Motor neuron (in vitro differentiated cells): ENCODE results near the gene MTREX. TPM values are rescaled to one million over a fixed set of nuclear protein-coding genes. Genes with fewer than 3 reads are reported as not detected.
"Not testable (repeated sequence)": the region's sequence is repeated elsewhere in the genome, so short reads cannot be mapped to it uniquely, and the experiment has no call there.

Source experiments
- ATAC-seq, 8 experiments: fragments of 200-7000 bp; cut with Tn5 transposase; replicated peaks in 6 of 8; 2 replicates each; pipeline ENCODE4 v1.8.0; 2021; ENCODE audit warnings: mild to moderate bottlenecking in 8 of 8, moderate library complexity in 8 of 8
- H3K27ac ChIP-seq, 2 donors: fragments of 250-450 bp; sonication (Bioruptor Pico); 2 replicates each; pipeline ENCODE4 v1.9.0; 2021; ENCODE audit warnings: antibody characterized with exemption in 2 of 2, mild to moderate bottlenecking in 2 of 2, moderate library complexity in 1 of 2
- H3K4me1 ChIP-seq, 2 donors: fragments of 250-450 bp; sonication (Bioruptor Pico); replicated peaks in 1 of 2; 2 replicates each; pipeline ENCODE4 v1.6.1; 2021; ENCODE audit warnings: antibody characterized with exemption in 2 of 2, mild to moderate bottlenecking in 2 of 2, moderate library complexity in 1 of 2
- H3K4me3 ChIP-seq, 5 donors: fragments of 250-450 bp; sonication (Bioruptor Pico); 2 replicates each; pipeline ENCODE4 v1.9.0; 2021; ENCODE audit warnings: antibody characterized with exemption in 5 of 5, mild to moderate bottlenecking in 5 of 5, moderate library complexity in 4 of 5
- WGBS, 10 experiments: fragments of 450-650 bp; shearing (Covaris generic); methylation state at CpG; one replicate each; pipeline ENCODE4 v1.0.0; 2022; 5-methylcytosine and 5-hydroxymethylcytosine counted together
- in situ Hi-C, 9 experiments: fragments of 400-800 bp; cut with MboI; loops; one replicate each; pipeline ENCODE4 v1.15.0; 2021; ENCODE audit warnings: low sequenced_read_pairs in 9 of 9, low pct_unique_long_range_greater_than_20kb in 2 of 9; ENCODE audit not compliant: unreplicated experiment in 9 of 9
- total RNA-seq, 8 experiments: library from RNA; unstranded; fragments of 300-600 nt; gene quantifications; 2 replicates each; pipeline versions ENCODE4 v1.2.3 to v1.2.4, GENCODE V29; 2022

MTREX gene
- total RNA-seq, 8 experiments from 2014 or later = 58.6 to 83.2 (median 75.9) TPM

- WGBS, 10 experiments = 0 to 15% (median 5%) methylated on average over 1 to 10 of the region's 12 CpGs; no CpG with 5 or more reads in 1 of the 10 experiments
- Histone ChIP-seq H3K27ac (peak overlapping the region; percentile 96 to 98), H3K4me3 (peak overlapping the region; percentile 68 to 90 (median 86)), H3K4me1 (peaks cover 15 to 28% of the 10 kb centered on the region in 2 donors)
- in situ Hi-C loops = no loop called here
- peak in 1 of 8 experiments; percentile 1 for ATAC-seq
Observed at GRCh38 chr5:55306641-55307382, 977 bp upstream of the MTREX start.

- 0 to 6% (median 1%) methylated on average over 5 to 13 of the region's 13 CpGs for WGBS, 10 experiments
- Histone ChIP-seq H3K27ac (peak overlapping the region; percentile 96 to 98), H3K4me3 (peak overlapping the region; percentile 68 to 90 (median 86)), H3K4me1 (peaks cover 15 to 28% of the 10 kb centered on the region in 2 donors)
- in situ Hi-C loops = no loop called here
- ATAC-seq = peak in 5 of 8 experiments; percentile 1 to 6 (median 2)
Observed at GRCh38 chr5:55308254-55308836, 556 bp downstream of the MTREX start.

- no peak for ATAC-seq
- no peak overlapping the region for H3K4me3 ChIP-seq
- H3K4me1 ChIP-seq = peaks cover 2 to 10% of the 10 kb centered on the region in 2 donors
- no peak overlapping the region for H3K27ac ChIP-seq
- in situ Hi-C loops = no loop called here
- WGBS, 10 experiments = 75 to 100% (median 84%) methylated on average over 2 to 5 of the region's 5 CpGs
Observed at GRCh38 chr5:55313870-55314617, 6.3 kb downstream of the MTREX start.

- no peak for ATAC-seq
- H3K27ac ChIP-seq = no peak overlapping the region
- no peak overlapping the region for H3K4me3 ChIP-seq
- 83 to 100% (median 96%) methylated on average over 1 to 2 of the region's 2 CpGs; no CpG with 5 or more reads in 2 of the 10 experiments for WGBS, 10 experiments
- in situ Hi-C loops = no loop called here
- no peaks in the 10 kb centered on the region for H3K4me1 ChIP-seq
Observed at GRCh38 chr5:55316289-55316688, 8.5 kb downstream of the MTREX start.

- Histone ChIP-seq H3K4me1 (no peaks in the 10 kb centered on the region), H3K4me3 (no peak overlapping the region), H3K27ac (no peak overlapping the region)
- in situ Hi-C loops = no loop called here
- ATAC-seq = peak in 1 of 8 experiments; percentile 27
Observed at GRCh38 chr5:55316837-55317236, 9.0 kb downstream of the MTREX start.

GRCh38 chr5:55318237-55318636, 10.4 kb downstream of the MTREX start:
- H3K4me3 ChIP-seq, ATAC-seq, in situ Hi-C loops, H3K4me1 ChIP-seq, H3K27ac ChIP-seq: not testable (repeated sequence)
- WGBS, 10 experiments = 80 to 100% (median 100%) methylated on average over 1 to 4 of the region's 4 CpGs; no CpG with 5 or more reads in 1 of the 10 experiments

GRCh38 chr5:55319491-55319890, 11.7 kb downstream of the MTREX start:
- ATAC-seq = no peak
- in situ Hi-C loops = no loop called here
- H3K27ac ChIP-seq = no peak overlapping the region
- WGBS, 10 experiments = 86 to 100% (median 100%) methylated on average over 1 of the region's 1 CpG; no CpG with 5 or more reads in 2 of the 10 experiments
- no peak overlapping the region for H3K4me3 ChIP-seq
- H3K4me1 ChIP-seq = no peaks in the 10 kb centered on the region

- H3K4me1 ChIP-seq = no peaks in the 10 kb centered on the region
- ATAC-seq = peak in 1 of 8 experiments; percentile 55
- whole genome bisulfite sequencing, 10 experiments = 24 to 100% (median 95%) methylated on average over 1 to 4 of the region's 4 CpGs; no CpG with 5 or more reads in 1 of the 10 experiments
- in situ Hi-C loops = no loop called here
- no peak overlapping the region for H3K4me3 ChIP-seq
- no peak overlapping the region for H3K27ac ChIP-seq
Observed at GRCh38 chr5:55320571-55320970, 12.8 kb downstream of the MTREX start.

- Histone ChIP-seq H3K27ac (no peak overlapping the region), H3K4me1 (no peaks in the 10 kb centered on the region), H3K4me3 (no peak overlapping the region)
- in situ Hi-C loops = no loop called here
- no peak for ATAC-seq
Observed at GRCh38 chr5:55324006-55324405, 16.2 kb downstream of the MTREX start.

- peak in 3 of 8 experiments; percentile 37 to 50 (median 46) for ATAC-seq
- in situ Hi-C loops = loop anchor here in 3 of 9 experiments (25.0 kb wide), 1 partner anchor 362 kb away; no protein-coding TSS in a partner anchor
- Histone ChIP-seq H3K4me1 (no peaks in the 10 kb centered on the region), H3K27ac (no peak overlapping the region), H3K4me3 (no peak overlapping the region)
- WGBS, 10 experiments = 100% methylated on average over 1 of the region's 1 CpG; no CpG with 5 or more reads in 4 of the 10 experiments
Observed at GRCh38 chr5:55324815-55325418, 17.1 kb downstream of the MTREX start.

- Histone ChIP-seq H3K4me1 (no peaks in the 10 kb centered on the region), H3K4me3 (no peak overlapping the region), H3K27ac (no peak overlapping the region)
- no peak for ATAC-seq
- in situ Hi-C loops = loop anchor here in 3 of 9 experiments (25.0 kb wide), 1 partner anchor 362 kb away; no protein-coding TSS in a partner anchor
- 83 to 100% (median 98%) methylated on average over 1 to 5 of the region's 5 CpGs; no CpG with 5 or more reads in 1 of the 10 experiments for WGBS, 10 experiments
Observed at GRCh38 chr5:55325621-55326020, 17.8 kb downstream of the MTREX start.

- 5 to 100% (median 96%) methylated on average over 1 to 2 of the region's 2 CpGs for WGBS, 10 experiments
- Histone ChIP-seq H3K4me1 (no peaks in the 10 kb centered on the region), H3K27ac (no peak overlapping the region), H3K4me3 (no peak overlapping the region)
- in situ Hi-C loops = loop anchor here in 3 of 9 experiments (25.0 kb wide), 1 partner anchor 360 kb away; no protein-coding TSS in a partner anchor
- no peak for ATAC-seq
Observed at GRCh38 chr5:55327281-55327680, 19.5 kb downstream of the MTREX start.
